Omental fat pad (tissue), 4 donors: ENCODE measurements around the gene AFDN. TPM values are rescaled to one million over a fixed set of nuclear protein-coding genes. Genes with fewer than 3 reads are reported as not detected.
"Not testable (repeated sequence)": the region's sequence is repeated elsewhere in the genome, so short reads cannot be mapped to it uniquely, and the experiment has no call there.

Experiments
- ATAC-seq: fragments of 150-250 bp; one replicate; pipeline ENCODE4 v1.9.1; 2016; ENCODE audit warnings: mild to moderate bottlenecking, moderate library complexity; ENCODE audit not compliant: low FRiP score
- DNase-seq: peaks from one replicate; pipeline ENCODE4 v3.0.0-alpha.2; 2019; ENCODE audit warnings: low spot score
- CTCF ChIP-seq, 3 donors: fragments of 450-650 bp; IDR thresholded peaks; one replicate each; pipeline ENCODE4 v1.5.1; 2016 to 2017; ENCODE audit warnings: antibody characterized with exemption in 3 of 3, mild to moderate bottlenecking in 3 of 3, moderate library complexity in 2 of 3
- total RNA-seq, 4 donors: library from RNA; depleted of rRNA; stranded (reverse); fragments of >200 nt; gene quantifications; one replicate each; pipeline ENCODE4 v1.1.0, GENCODE V29; 2016

Gene AFDN
- total RNA-seq, 4 donors from 2014 or later = 114 to 166 (median 125) TPM

GRCh38 chr6:167997642-167998041, 170.9 kb downstream of the AFDN start, which contains the start of gene KIF25:
Gene KIF25, plus strand, starts transcription at chr6:167997671. Its CDS starts 31,915 bp downstream, at chr6:168029586.
- ATAC-seq (no peak), DNase-seq (no peak)
- no peak for TF ChIP-seq CTCF (IDR thresholded peaks at IDR 0.05)

- DNase-seq (no peak), ATAC-seq (no peak)
- TF ChIP-seq CTCF (IDR thresholded peaks at IDR 0.05) = no peak
Measured at GRCh38 chr6:167998215-167998614, 171.5 kb downstream of the AFDN start.

GRCh38 chr6:168000198-168001028, 173.7 kb downstream of the AFDN start:
- ATAC-seq = no peak
- DNase-seq = no peak
- no peak for TF ChIP-seq CTCF (IDR thresholded peaks at IDR 0.05)

- ATAC-seq (no peak), DNase-seq (no peak)
- TF ChIP-seq CTCF (IDR thresholded peaks at IDR 0.05) = no peak
Measured at GRCh38 chr6:168001029-168001332, 174.3 kb downstream of the AFDN start.

GRCh38 chr6:168001514-168001913, 174.8 kb downstream of the AFDN start:
- ATAC-seq, DNase-seq: not testable (repeated sequence)

- TF ChIP-seq CTCF (IDR thresholded peaks at IDR 0.05) = no peak
- ATAC-seq = no peak
- no peak for DNase-seq
Measured at GRCh38 chr6:168002804-168003203, 176.1 kb downstream of the AFDN start.

GRCh38 chr6:168004023-168004422, 177.3 kb downstream of the AFDN start:
- no peak for ATAC-seq
- no peak for TF ChIP-seq CTCF (IDR thresholded peaks at IDR 0.05)
- DNase-seq = no peak
